ENCODE data around the gene NDUFV2.

GRCh38 chr18:9174302-9174701, 71.8 kb downstream of the NDUFV2 start:
- TF ChIP-seq, protein P1, sequence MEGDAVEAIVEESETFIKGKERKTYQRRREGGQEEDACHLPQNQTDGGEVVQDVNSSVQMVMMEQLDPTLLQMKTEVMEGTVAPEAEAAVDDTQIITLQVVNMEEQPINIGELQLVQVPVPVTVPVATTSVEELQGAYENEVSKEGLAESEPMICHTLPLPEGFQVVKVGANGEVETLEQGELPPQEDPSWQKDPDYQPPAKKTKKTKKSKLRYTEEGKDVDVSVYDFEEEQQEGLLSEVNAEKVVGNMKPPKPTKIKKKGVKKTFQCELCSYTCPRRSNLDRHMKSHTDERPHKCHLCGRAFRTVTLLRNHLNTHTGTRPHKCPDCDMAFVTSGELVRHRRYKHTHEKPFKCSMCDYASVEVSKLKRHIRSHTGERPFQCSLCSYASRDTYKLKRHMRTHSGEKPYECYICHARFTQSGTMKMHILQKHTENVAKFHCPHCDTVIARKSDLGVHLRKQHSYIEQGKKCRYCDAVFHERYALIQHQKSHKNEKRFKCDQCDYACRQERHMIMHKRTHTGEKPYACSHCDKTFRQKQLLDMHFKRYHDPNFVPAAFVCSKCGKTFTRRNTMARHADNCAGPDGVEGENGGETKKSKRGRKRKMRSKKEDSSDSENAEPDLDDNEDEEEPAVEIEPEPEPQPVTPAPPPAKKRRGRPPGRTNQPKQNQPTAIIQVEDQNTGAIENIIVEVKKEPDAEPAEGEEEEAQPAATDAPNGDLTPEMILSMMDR (IDR thresholded peaks at IDR 0.05 in 4 of 5, conservative IDR thresholded peaks at IDR 0.05 in 1 of 5): no peak
- no peak for TF ChIP-seq POLR2A (IDR thresholded peaks at IDR 0.05)
